ENCODE measurements around the gene PODNL1.

PODNL1 gene

GRCh38 chr19:13938301-13939064, at the start of gene PODNL1:
Gene PODNL1, minus strand, starts transcription at chr19:13938417. Its CDS starts 236 bp downstream, at chr19:13938181.
- DNase-seq (ENCODE audit: low read depth, low spot score): no peak

- no peak for DNase-seq (ENCODE audit: low read depth, low spot score)
Observed at GRCh38 chr19:13987101-13987890, 49.1 kb upstream of the PODNL1 start.

GRCh38 chr19:13986348-13986904, 48.2 kb upstream of the PODNL1 start:
- peak; percentile 32 for DNase-seq (ENCODE audit: low read depth, low spot score)

- no peak for DNase-seq (ENCODE audit: low read depth, low spot score)
Observed at GRCh38 chr19:13985771-13986347, 47.6 kb upstream of the PODNL1 start.

GRCh38 chr19:13984875-13985741, 46.9 kb upstream of the PODNL1 start:
- DNase-seq (ENCODE audit: low read depth, low spot score): no peak

GRCh38 chr19:13984186-13984585, 46.0 kb upstream of the PODNL1 start:
- DNase-seq (ENCODE audit: low read depth, low spot score): no peak

GRCh38 chr19:13983213-13983889, 45.1 kb upstream of the PODNL1 start:
- no peak for DNase-seq (ENCODE audit: low read depth, low spot score)

- DNase-seq (ENCODE audit: low read depth, low spot score): no peak
Observed at GRCh38 chr19:13982773-13983172, 44.6 kb upstream of the PODNL1 start.

GRCh38 chr19:13981988-13982501, 43.8 kb upstream of the PODNL1 start:
- no peak for DNase-seq (ENCODE audit: low read depth, low spot score)

- no peak for DNase-seq (ENCODE audit: low read depth, low spot score)
Observed at GRCh38 chr19:13981467-13981866, 43.2 kb upstream of the PODNL1 start.

- DNase-seq (ENCODE audit: low read depth, low spot score): no peak
Observed at GRCh38 chr19:13981021-13981420, 42.8 kb upstream of the PODNL1 start.

- no peak for DNase-seq (ENCODE audit: low read depth, low spot score)
Observed at GRCh38 chr19:13980340-13980739, 42.1 kb upstream of the PODNL1 start.

- DNase-seq (ENCODE audit: low read depth, low spot score): no peak
Observed at GRCh38 chr19:13979686-13980085, 41.5 kb upstream of the PODNL1 start.

- DNase-seq (ENCODE audit: low read depth, low spot score): no peak
Observed at GRCh38 chr19:13979244-13979615, 41.0 kb upstream of the PODNL1 start.

- no peak for DNase-seq (ENCODE audit: low read depth, low spot score)
Observed at GRCh38 chr19:13978351-13979243, 40.4 kb upstream of the PODNL1 start.

GRCh38 chr19:13977803-13978202, 39.6 kb upstream of the PODNL1 start:
- no peak for DNase-seq (ENCODE audit: low read depth, low spot score)

GRCh38 chr19:13976446-13976845, 38.2 kb upstream of the PODNL1 start:
- no peak for DNase-seq (ENCODE audit: low read depth, low spot score)

- no peak for DNase-seq (ENCODE audit: low read depth, low spot score)
Observed at GRCh38 chr19:13975870-13976269, 37.7 kb upstream of the PODNL1 start.

GRCh38 chr19:13974073-13974472, 35.9 kb upstream of the PODNL1 start:
- no peak for DNase-seq (ENCODE audit: low read depth, low spot score)
